Fibroblast of lung (primary cell): ENCODE results near the gene FHIT.

Experiments used
- CTCF ChIP-seq, 2 donors: IDR thresholded peaks in 1 of 2; conservative IDR thresholded peaks in 1 of 2; 1 replicate in 1 of 2; 2 replicates in 1 of 2; pipeline ENCODE4 v1.5.1; 2011 to 2012; ENCODE audit warnings: low read length in 2 of 2, control low read depth in 1 of 2, inconsistent platforms in 1 of 2, low read depth in 1 of 2, mild to moderate bottlenecking in 1 of 2
- EZH2 ChIP-seq: IDR thresholded peaks from 2 replicates; pipeline ENCODE4 v1.5.1; 2012; ENCODE audit warnings: low read length, control low read depth, mild to moderate bottlenecking; ENCODE audit errors: missing control alignments

- TF ChIP-seq CTCF (conservative IDR thresholded peaks at IDR 0.05 in 1 of 2, IDR thresholded peaks at IDR 0.05 in 1 of 2; ENCODE audit: low read depth in 1 of 2, low read length in 2 of 2) (no peak), EZH2 (no peak)
Observed at GRCh38 chr3:59726279-59726678, 1525.0 kb downstream of the FHIT start.
